ENCODE results near the gene CMTM7. TPM values are rescaled to one million over a fixed set of nuclear protein-coding genes. Genes with fewer than 3 reads are reported as not detected.

Gene CMTM7
- total and polyA plus RNA-seq, 10 of the 15 experiments (the other 5 are each of a cell fraction or from before 2014, with no cell fraction given) = 3.7 to 36.4 (median 14.7) TPM

- TF ChIP-seq, protein P1, sequence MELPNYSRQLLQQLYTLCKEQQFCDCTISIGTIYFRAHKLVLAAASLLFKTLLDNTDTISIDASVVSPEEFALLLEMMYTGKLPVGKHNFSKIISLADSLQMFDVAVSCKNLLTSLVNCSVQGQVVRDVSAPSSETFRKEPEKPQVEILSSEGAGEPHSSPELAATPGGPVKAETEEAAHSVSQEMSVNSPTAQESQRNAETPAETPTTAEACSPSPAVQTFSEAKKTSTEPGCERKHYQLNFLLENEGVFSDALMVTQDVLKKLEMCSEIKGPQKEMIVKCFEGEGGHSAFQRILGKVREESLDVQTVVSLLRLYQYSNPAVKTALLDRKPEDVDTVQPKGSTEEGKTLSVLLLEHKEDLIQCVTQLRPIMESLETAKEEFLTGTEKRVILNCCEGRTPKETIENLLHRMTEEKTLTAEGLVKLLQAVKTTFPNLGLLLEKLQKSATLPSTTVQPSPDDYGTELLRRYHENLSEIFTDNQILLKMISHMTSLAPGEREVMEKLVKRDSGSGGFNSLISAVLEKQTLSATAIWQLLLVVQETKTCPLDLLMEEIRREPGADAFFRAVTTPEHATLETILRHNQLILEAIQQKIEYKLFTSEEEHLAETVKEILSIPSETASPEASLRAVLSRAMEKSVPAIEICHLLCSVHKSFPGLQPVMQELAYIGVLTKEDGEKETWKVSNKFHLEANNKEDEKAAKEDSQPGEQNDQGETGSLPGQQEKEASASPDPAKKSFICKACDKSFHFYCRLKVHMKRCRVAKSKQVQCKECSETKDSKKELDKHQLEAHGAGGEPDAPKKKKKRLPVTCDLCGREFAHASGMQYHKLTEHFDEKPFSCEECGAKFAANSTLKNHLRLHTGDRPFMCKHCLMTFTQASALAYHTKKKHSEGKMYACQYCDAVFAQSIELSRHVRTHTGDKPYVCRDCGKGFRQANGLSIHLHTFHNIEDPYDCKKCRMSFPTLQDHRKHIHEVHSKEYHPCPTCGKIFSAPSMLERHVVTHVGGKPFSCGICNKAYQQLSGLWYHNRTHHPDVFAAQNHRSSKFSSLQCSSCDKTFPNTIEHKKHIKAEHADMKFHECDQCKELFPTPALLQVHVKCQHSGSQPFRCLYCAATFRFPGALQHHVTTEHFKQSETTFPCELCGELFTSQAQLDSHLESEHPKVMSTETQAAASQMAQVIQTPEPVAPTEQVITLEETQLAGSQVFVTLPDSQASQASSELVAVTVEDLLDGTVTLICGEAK (IDR thresholded peaks at IDR 0.05; ENCODE audit: borderline replicate concordance) = no peak
- TF ChIP-seq NRF1 (conservative IDR thresholded peaks at IDR 0.05; ENCODE audit: low read depth, low read length) (no peak), RAD51 (IDR thresholded peaks at IDR 0.05) (no peak)
Measured at GRCh38 chr3:32424581-32425250, 33.1 kb downstream of the CMTM7 start (continued).

DNA sequence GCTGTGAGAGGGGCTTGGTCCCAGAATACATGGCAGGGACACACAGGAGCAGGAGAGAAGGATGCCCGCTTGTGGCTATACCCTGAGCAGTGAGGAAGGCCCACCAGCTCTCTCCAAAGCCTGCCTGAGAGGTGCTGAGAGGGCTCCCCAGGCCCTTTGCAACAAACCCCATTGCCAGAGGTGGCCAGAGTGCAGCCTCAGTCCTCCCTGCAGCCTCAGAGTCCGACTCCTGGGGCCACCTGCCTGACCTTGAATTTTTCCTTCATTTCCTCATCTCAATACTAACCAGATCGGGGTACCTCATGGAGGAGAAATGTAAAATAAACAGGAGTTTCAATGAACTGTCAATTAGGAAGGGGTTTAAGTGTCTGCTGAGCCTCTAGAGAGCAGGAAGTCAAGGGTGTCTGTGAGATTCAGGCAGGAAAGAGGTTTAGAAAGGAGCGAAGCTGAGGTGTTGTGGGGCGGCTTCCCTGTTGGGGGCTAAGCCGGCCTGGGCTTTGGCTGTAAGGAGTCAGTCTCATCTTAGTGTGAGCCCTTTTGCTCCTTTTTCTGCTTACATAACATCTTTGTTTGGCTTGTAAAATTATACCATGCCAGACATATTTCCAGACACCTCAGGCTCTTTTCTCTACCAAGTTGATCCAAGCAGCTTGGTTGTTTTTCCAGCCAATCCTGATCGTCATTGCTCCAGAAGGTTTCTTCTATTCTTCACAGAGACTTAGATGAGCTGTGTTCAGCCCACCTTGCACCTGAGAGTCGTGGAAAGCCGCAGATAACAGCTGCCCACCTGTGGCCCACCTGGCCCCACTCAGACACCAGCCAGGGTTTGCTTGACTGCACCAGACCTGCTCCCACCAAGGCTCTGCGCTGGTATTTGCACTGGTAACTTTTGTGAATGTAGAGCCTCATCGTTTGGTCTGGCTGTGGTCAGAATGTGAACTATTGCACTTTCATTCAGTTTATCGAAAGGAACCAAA is 36.7 kb downstream of the CMTM7 start:
- Histone ChIP-seq H3K9ac (ENCODE audit: control insufficient read depth, insufficient read depth, low read length) (no peak overlapping the region), H3K36me3 (ENCODE audit: control insufficient read depth in 2 of 2, insufficient read depth in 2 of 2, low read length in 1 of 2) (no peaks in the 10 kb centered on the region), H2AFZ (ENCODE audit: control insufficient read depth, low read depth, low read length) (no peak overlapping the region), H3K27ac (ENCODE audit: control insufficient read depth, insufficient read depth) (no peak overlapping the region), H4K20me1 (ENCODE audit: control insufficient read depth, insufficient read depth) (no peaks in the 10 kb centered on the region), H3K4me2 (ENCODE audit: control insufficient read depth, insufficient read depth) (peak overlapping the region; percentile 75), H3K27me3 (replicated peaks in 1 of 2; ENCODE audit: control insufficient read depth in 2 of 2, insufficient read depth in 2 of 2, low read length in 1 of 2) (no peaks in the 10 kb centered on the region; a peak in 1 of 4 replicates), H3K79me2 (ENCODE audit: control insufficient read depth, insufficient read depth, low read length) (no peaks in the 10 kb centered on the region), H3K4me3 (no peak overlapping the region), H3K4me1 (ENCODE audit: control insufficient read depth, insufficient read depth, low read length) (peaks cover 39% of the 10 kb centered on the region), H3K9me3 (replicated peaks; ENCODE audit: control insufficient read depth, insufficient read depth, low read length) (no peaks in the 10 kb centered on the region; the same call in 2 of the 3 replicates)
- SMC1A ChIA-PET (ENCODE audit: uncharacterized antibody, unreplicated experiment) = interaction anchor here (0.8 to 13.7 kb wide), 9 partner anchors 8 to 68 kb away, joined by 3 to 307 read pairs (median 10); no protein-coding TSS in a partner anchor
- ATAC-seq (peak; percentile 81), DNase-seq (ENCODE audit: low read depth, low spot score) (no peak), FAIRE-seq (peak; percentile 73)
- intact Hi-C loops (cut with micrococcal nuclease; ENCODE audit: unreplicated experiment) (no loop called here), in situ Hi-C loops (cut with MboI) (no loop called here)
- no TSS peak for BruUV-seq (replicated peaks)
- WGBS (ENCODE audit: insufficient coverage, insufficient replicate concordance, low lambda C conversion rate, missing lambda C conversion rate) = 24% methylated on average over 12 of the region's 12 CpGs
- RAD21 ChIA-PET (ENCODE audit: unreplicated experiment) = interaction anchor here (0.7 to 13.1 kb wide), 15 partner anchors 8 to 73 kb away, joined by 3 to 187 read pairs (median 5); partner anchors contain the start of gene CMTM7
- CTCF ChIA-PET = interaction anchor here (0.6 to 5.9 kb wide), 12 partner anchors 8 to 252 kb away, joined by 3 to 41 read pairs (median 5); no protein-coding TSS in a partner anchor
- POLR2A ChIA-PET = interaction anchor here (0.7 to 11.8 kb wide), 5 partner anchors 11 to 82 kb away, joined by 4 to 158 read pairs (median 5); no protein-coding TSS in a partner anchor
- TF ChIP-seq IKZF1 (conservative IDR thresholded peaks at IDR 0.05) = peak; percentile 74
- TF ChIP-seq KLF5 (IDR thresholded peaks at IDR 0.05; ENCODE audit: partially characterized antibody) = no peak
- TF ChIP-seq CBFB (IDR thresholded peaks at IDR 0.05; ENCODE audit: low read depth) = peak; percentile 66
- TF ChIP-seq STAT1 (conservative IDR thresholded peaks at IDR 0.05) = no peak
- no peak for TF ChIP-seq TCF7 (IDR thresholded peaks at IDR 0.05; ENCODE audit: borderline replicate concordance)
- peak; percentile 69 for TF ChIP-seq BCL11A (IDR thresholded peaks at IDR 0.05; ENCODE audit: low read depth, low read length)
- no peak for TF ChIP-seq SREBF1 (IDR thresholded peaks at IDR 0.05; ENCODE audit: low read length)
- no peak for TF ChIP-seq ASH2L (IDR thresholded peaks at IDR 0.05; ENCODE audit: borderline replicate concordance, low read depth)
- TF ChIP-seq ESRRA (IDR thresholded peaks at IDR 0.05; ENCODE audit: low read length) = no peak
- peak in 1 of 2 experiments; percentile 54; a peak in 3 of 4 replicates for TF ChIP-seq IKZF2 (IDR thresholded peaks at IDR 0.05)
- no peak for TF ChIP-seq WRNIP1 (IDR thresholded peaks at IDR 0.05; ENCODE audit: borderline replicate concordance, low read depth, low read length)
- TF ChIP-seq RAD51 (IDR thresholded peaks at IDR 0.05) = 0 out of 2 replicates have a peak, but pooled peaks have one; percentile 7
- TF ChIP-seq MXI1 (IDR thresholded peaks at IDR 0.05; ENCODE audit: low read depth, low read length) = peak; percentile 27; the same call in 1 of the 2 replicates
- TF ChIP-seq NFIC (IDR thresholded peaks at IDR 0.05; ENCODE audit: low read depth, low read length) = peak; percentile 66
